ENCODE data around the gene PPP1R12B. TPM values are rescaled to one million over a fixed set of nuclear protein-coding genes. Genes with fewer than 3 reads are reported as not detected.
"Not testable (repeated sequence)": the region's sequence is repeated elsewhere in the genome, so short reads cannot be mapped to it uniquely, and the experiment has no call there.

The PPP1R12B gene
- polyA plus RNA-seq, 1 donor (not counting 4 experiments of a cell fraction or from before 2014, with no cell fraction given), result 6.9 TPM

- Histone ChIP-seq H3K36me3 (ENCODE audit: control insufficient read depth in 2 of 2, extremely low read depth in 1 of 2, insufficient read depth in 2 of 2, low read length in 2 of 2) (no peaks in the 10 kb centered on the region), H3K9me3 (ENCODE audit: control insufficient read depth, low read depth, low read length) (no peaks in the 10 kb centered on the region), H2AFZ (ENCODE audit: control insufficient read depth, low read length) (no peak overlapping the region), H3K9me1 (ENCODE audit: control insufficient read depth, extremely low read depth, insufficient read depth, low read length) (no peaks in the 10 kb centered on the region), H3K79me2 (ENCODE audit: control insufficient read depth, insufficient read depth, low read length) (no peaks in the 10 kb centered on the region), H3K4me1 (ENCODE audit: control insufficient read depth, extremely low read depth, insufficient read depth, low read length) (peaks cover 8% of the 10 kb centered on the region), H3K27me3 (ENCODE audit: control insufficient read depth, extremely low read depth, insufficient read depth, low read length) (peaks cover 7% of the 10 kb centered on the region), H3K9ac (ENCODE audit: control insufficient read depth, extremely low read depth, insufficient read depth, low read length) (no peak overlapping the region), H3K4me3 (ENCODE audit: control insufficient read depth in 2 of 3, extremely low read depth in 1 of 3, insufficient read depth in 2 of 3, low read depth in 1 of 3, low read length in 3 of 3) (no peak overlapping the region), H4K20me1 (ENCODE audit: control insufficient read depth, extremely low read depth, insufficient read depth, low read length) (no peaks in the 10 kb centered on the region), H3K27ac (ENCODE audit: control insufficient read depth, insufficient read depth, low read length) (no peak overlapping the region), H3K4me2 (ENCODE audit: control insufficient read depth, extremely low read depth, insufficient read depth, low read depth, low read length) (no peak overlapping the region)
- dilution Hi-C loops (cut with MboI; ENCODE audit: extremely low pct_ligation_motif_present, low sequenced_read_pairs), result no loop called here
- no peak for FAIRE-seq
- no peak for DNase-seq (ENCODE audit: low read depth, low spot score)
- TF ChIP-seq EZH2 (IDR thresholded peaks at IDR 0.05; ENCODE audit: low read length) (no peak), CTCF (optimal IDR thresholded peaks at IDR 0.05 in 1 of 3, IDR thresholded peaks at IDR 0.05 in 1 of 3, conservative IDR thresholded peaks at IDR 0.05 in 1 of 3; ENCODE audit: extremely low read depth in 1 of 3, insufficient read depth in 2 of 3, low read length in 3 of 3) (no peak)
Observed at GRCh38 chr1:202622388-202622787, 273.9 kb downstream of the PPP1R12B start.

- no peak overlapping the region for H2AFZ ChIP-seq (ENCODE audit: control insufficient read depth, low read length)
Observed at GRCh38 chr1:202623075-202623474, 274.6 kb downstream of the PPP1R12B start.

GRCh38 chr1:202623476-202623875 lies 275.0 kb downstream of the PPP1R12B start:
- DNase-seq (ENCODE audit: low read depth, low spot score); dilution Hi-C loops (cut with MboI; ENCODE audit: extremely low pct_ligation_motif_present, low sequenced_read_pairs); H3K36me3 ChIP-seq (ENCODE audit: control insufficient read depth in 2 of 2, extremely low read depth in 1 of 2, insufficient read depth in 2 of 2, low read length in 2 of 2); H3K9ac ChIP-seq (ENCODE audit: control insufficient read depth, extremely low read depth, insufficient read depth, low read length); H3K4me3 ChIP-seq (ENCODE audit: control insufficient read depth in 2 of 3, extremely low read depth in 1 of 3, insufficient read depth in 2 of 3, low read depth in 1 of 3, low read length in 3 of 3); H3K27me3 ChIP-seq (ENCODE audit: control insufficient read depth, extremely low read depth, insufficient read depth, low read length); H3K4me2 ChIP-seq (ENCODE audit: control insufficient read depth, extremely low read depth, insufficient read depth, low read depth, low read length); H2AFZ ChIP-seq (ENCODE audit: control insufficient read depth, low read length); H3K9me3 ChIP-seq (ENCODE audit: control insufficient read depth, low read depth, low read length); FAIRE-seq; H3K4me1 ChIP-seq (ENCODE audit: control insufficient read depth, extremely low read depth, insufficient read depth, low read length); H4K20me1 ChIP-seq (ENCODE audit: control insufficient read depth, extremely low read depth, insufficient read depth, low read length); H3K79me2 ChIP-seq (ENCODE audit: control insufficient read depth, insufficient read depth, low read length); H3K27ac ChIP-seq (ENCODE audit: control insufficient read depth, insufficient read depth, low read length); H3K9me1 ChIP-seq (ENCODE audit: control insufficient read depth, extremely low read depth, insufficient read depth, low read length): not testable (repeated sequence)

More at GRCh38 chr1:202623075-202623474, 274.6 kb downstream of the PPP1R12B start:
- Histone ChIP-seq H3K9me1 (ENCODE audit: control insufficient read depth, extremely low read depth, insufficient read depth, low read length) (no peaks in the 10 kb centered on the region), H3K9me3 (ENCODE audit: control insufficient read depth, low read depth, low read length) (no peaks in the 10 kb centered on the region), H3K27ac (ENCODE audit: control insufficient read depth, insufficient read depth, low read length) (no peak overlapping the region), H3K4me3 (ENCODE audit: control insufficient read depth in 2 of 3, extremely low read depth in 1 of 3, insufficient read depth in 2 of 3, low read depth in 1 of 3, low read length in 3 of 3) (no peak overlapping the region), H3K79me2 (ENCODE audit: control insufficient read depth, insufficient read depth, low read length) (no peaks in the 10 kb centered on the region), H3K27me3 (ENCODE audit: control insufficient read depth, extremely low read depth, insufficient read depth, low read length) (peaks cover 7% of the 10 kb centered on the region), H4K20me1 (ENCODE audit: control insufficient read depth, extremely low read depth, insufficient read depth, low read length) (no peaks in the 10 kb centered on the region), H3K4me2 (ENCODE audit: control insufficient read depth, extremely low read depth, insufficient read depth, low read depth, low read length) (no peak overlapping the region), H3K36me3 (ENCODE audit: control insufficient read depth in 2 of 2, extremely low read depth in 1 of 2, insufficient read depth in 2 of 2, low read length in 2 of 2) (no peaks in the 10 kb centered on the region), H3K4me1 (ENCODE audit: control insufficient read depth, extremely low read depth, insufficient read depth, low read length) (peaks cover 8% of the 10 kb centered on the region), H3K9ac (ENCODE audit: control insufficient read depth, extremely low read depth, insufficient read depth, low read length) (no peak overlapping the region)
- TF ChIP-seq EZH2 (IDR thresholded peaks at IDR 0.05; ENCODE audit: low read length) (no peak), CTCF (optimal IDR thresholded peaks at IDR 0.05 in 1 of 3, IDR thresholded peaks at IDR 0.05 in 1 of 3, conservative IDR thresholded peaks at IDR 0.05 in 1 of 3; ENCODE audit: extremely low read depth in 1 of 3, insufficient read depth in 2 of 3, low read length in 3 of 3) (no peak)
- FAIRE-seq (no peak), DNase-seq (ENCODE audit: low read depth, low spot score) (no peak)
- dilution Hi-C loops (cut with MboI; ENCODE audit: extremely low pct_ligation_motif_present, low sequenced_read_pairs), result no loop called here

Measured in keratinocyte (primary cell).